Breast epithelium (tissue), 4 donors: ENCODE data around the gene DLK1. TPM values are rescaled to one million over a fixed set of nuclear protein-coding genes. Genes with fewer than 3 reads are reported as not detected.

Experiments
- DNase-seq, 2 donors: peaks; one replicate each; pipeline ENCODE4 v3.0.0-alpha.2; 2019; ENCODE audit warnings: low spot score in 2 of 2
- H3K27ac ChIP-seq, 2 donors: fragments of 200-600 bp; sonication (generic) in 1 of 2; one replicate each; pipeline ENCODE4 v1.5.1; 2016 to 2019; ENCODE audit warnings: mild to moderate bottlenecking in 1 of 2
- H3K27me3 ChIP-seq, 2 donors: fragments of 200-600 bp; sonication (generic) in 1 of 2; one replicate each; pipeline versions ENCODE4 v1.5.1 to v1.6.0; 2017 to 2019; ENCODE audit warnings: control low read depth in 1 of 2, mild to moderate bottlenecking in 1 of 2
- H3K36me3 ChIP-seq: fragments of 200-600 bp; one replicate; pipeline ENCODE4 v1.5.1; 2019
- H3K4me1 ChIP-seq, 2 donors: fragments of 200-600 bp; sonication (generic); one replicate each; pipeline ENCODE4 v1.5.1; 2016 to 2019; ENCODE audit warnings: control low read depth in 1 of 2
- H3K4me3 ChIP-seq, 3 donors: fragments of 200-600 bp; sonication (generic); 1 replicate in 2 of 3; 2 replicates in 1 of 3; pipeline ENCODE4 v1.5.1; 2016 to 2019; ENCODE audit warnings: mild to moderate bottlenecking in 3 of 3, moderate library complexity in 2 of 3
- H3K9me3 ChIP-seq, 2 donors: fragments of 200-600 bp; sonication (generic) in 1 of 2; one replicate each; pipeline ENCODE4 v1.5.1; 2016 to 2019; ENCODE audit warnings: control low read depth in 1 of 2
- CTCF ChIP-seq, 3 donors: fragments of 450-650 bp; IDR thresholded peaks; one replicate each; pipeline ENCODE4 v1.5.1; 2016 to 2017; ENCODE audit warnings: antibody characterized with exemption in 3 of 3, mild to moderate bottlenecking in 3 of 3, moderate library complexity in 3 of 3
- POLR2A ChIP-seq: fragments of 450-650 bp; IDR thresholded peaks from one replicate; pipeline ENCODE4 v1.6.1; 2016; ENCODE audit warnings: antibody characterized with exemption, mild to moderate bottlenecking, moderate library complexity
- POLR2AphosphoS5 ChIP-seq, 3 donors: sonication (generic); formaldehyde crosslinking; IDR thresholded peaks; one replicate each; pipeline ENCODE4 v1.6.1; 2017; ENCODE audit warnings: antibody characterized with exemption in 3 of 3
- intact Hi-C: fragments of 100-400 bp; cut with DNase I; formaldehyde crosslinking; loops from one replicate; pipeline ENCODE4 v1.15.1; 2023; ENCODE audit warnings: low total_unique reads
- total RNA-seq, 3 donors: library from RNA; depleted of rRNA; stranded (reverse); fragments of >200 nt; gene quantifications; one replicate each; pipeline ENCODE4 v1.1.0, GENCODE V29; 2016

The DLK1 gene
- total RNA-seq, 3 donors from 2014 or later: 1.2 to 5.2 TPM; not detected in 1

GRCh38 chr14:100698066-100698465 lies 28.6 kb upstream of the DLK1 start:
- no peak for DNase-seq
- Histone ChIP-seq H3K27ac (no peak overlapping the region), H3K9me3 (no peaks in the 10 kb centered on the region), H3K4me1 (no peaks in the 10 kb centered on the region), H3K27me3 (peaks cover 0 to 4% of the 10 kb centered on the region in 2 donors), H3K4me3 (no peak overlapping the region), H3K36me3 (no peaks in the 10 kb centered on the region)
- intact Hi-C loops: loop anchor here (5.0 kb wide), 1 partner anchor 651 kb away; no protein-coding TSS in a partner anchor
- TF ChIP-seq CTCF (IDR thresholded peaks at IDR 0.05) (no peak), POLR2AphosphoS5 (IDR thresholded peaks at IDR 0.05) (no peak), POLR2A (no peak)

- TF ChIP-seq POLR2A (no peak), POLR2AphosphoS5 (IDR thresholded peaks at IDR 0.05) (no peak), CTCF (IDR thresholded peaks at IDR 0.05) (no peak)
- DNase-seq: no peak
- Histone ChIP-seq H3K27ac (no peak overlapping the region), H3K4me3 (no peak overlapping the region), H3K4me1 (no peaks in the 10 kb centered on the region), H3K9me3 (no peaks in the 10 kb centered on the region), H3K27me3 (peaks cover 0 to 1% of the 10 kb centered on the region in 2 donors), H3K36me3 (no peaks in the 10 kb centered on the region)
- intact Hi-C loops: loop anchor here (5.0 kb wide), 1 partner anchor 652 kb away; no protein-coding TSS in a partner anchor
These were observed 27.8 kb upstream of the DLK1 start for GRCh38 chr14:100698666-100699448.

- Histone ChIP-seq H3K4me1 (no peaks in the 10 kb centered on the region), H3K27me3 (no peaks in the 10 kb centered on the region), H3K27ac (no peak overlapping the region), H3K36me3 (no peaks in the 10 kb centered on the region), H3K4me3 (no peak overlapping the region), H3K9me3 (no peaks in the 10 kb centered on the region)
- intact Hi-C loops: no loop called here
- no peak for DNase-seq
- TF ChIP-seq CTCF (IDR thresholded peaks at IDR 0.05) (no peak), POLR2A (no peak), POLR2AphosphoS5 (IDR thresholded peaks at IDR 0.05) (no peak)
These were observed 25.4 kb upstream of the DLK1 start for GRCh38 chr14:100701314-100701713.

GRCh38 chr14:100702590-100702989 lies 24.1 kb upstream of the DLK1 start:
- no peak for DNase-seq
- TF ChIP-seq POLR2A: no peak
- no peak for TF ChIP-seq POLR2AphosphoS5 (IDR thresholded peaks at IDR 0.05)
- TF ChIP-seq CTCF (IDR thresholded peaks at IDR 0.05): no peak
- Histone ChIP-seq H3K27ac (no peak overlapping the region), H3K36me3 (no peaks in the 10 kb centered on the region), H3K4me3 (no peak overlapping the region), H3K9me3 (no peaks in the 10 kb centered on the region), H3K4me1 (no peaks in the 10 kb centered on the region), H3K27me3 (no peaks in the 10 kb centered on the region)
- intact Hi-C loops: no loop called here

- TF ChIP-seq CTCF (IDR thresholded peaks at IDR 0.05) (no peak), POLR2AphosphoS5 (IDR thresholded peaks at IDR 0.05) (no peak), POLR2A (no peak)
- intact Hi-C loops: no loop called here
- DNase-seq: peak; percentile 23 to 72
These were observed 23.1 kb upstream of the DLK1 start for GRCh38 chr14:100703386-100704220.

More at GRCh38 chr14:100703386-100704220, 23.1 kb upstream of the DLK1 start:
- Histone ChIP-seq H3K4me3 (no peak overlapping the region), H3K36me3 (no peaks in the 10 kb centered on the region), H3K27me3 (no peaks in the 10 kb centered on the region), H3K4me1 (no peaks in the 10 kb centered on the region), H3K27ac (no peak overlapping the region), H3K9me3 (no peaks in the 10 kb centered on the region)
